HEK293 (cell line): ENCODE data around the gene TLK1.

Source experiments
- KLF16 ChIP-seq: fragments of 450-650 bp; formaldehyde crosslinking; IDR thresholded peaks from 2 replicates; pipeline ENCODE4 v1.5.1; 2017; ENCODE audit warnings: missing biosample characterization, missing genetic modification characterization
- KLF9 ChIP-seq: fragments of 450-650 bp; formaldehyde crosslinking; IDR thresholded peaks from 2 replicates; pipeline ENCODE4 v1.5.1; 2016; ENCODE audit warnings: missing biosample characterization, missing genetic modification characterization, low read depth
- TCF7L2 ChIP-seq: IDR thresholded peaks from 2 replicates; pipeline ENCODE4 v1.6.1; 2011; ENCODE audit warnings: low read depth, mild to moderate bottlenecking, inconsistent platforms, low read length, moderate library complexity, borderline replicate concordance
- ZNF10 ChIP-seq: fragments of 450-650 bp; formaldehyde crosslinking; IDR thresholded peaks from 2 replicates; pipeline ENCODE4 v1.5.1; 2017; ENCODE audit warnings: missing biosample characterization, missing genetic modification characterization
- ZNF132 ChIP-seq: fragments of 450-650 bp; formaldehyde crosslinking; IDR thresholded peaks from 2 replicates; pipeline ENCODE4 v1.5.1; 2017; ENCODE audit warnings: missing biosample characterization, missing genetic modification characterization, borderline replicate concordance
- ZNF140 ChIP-seq: fragments of 450-650 bp; formaldehyde crosslinking; IDR thresholded peaks from 2 replicates; pipeline ENCODE4 v1.5.1; 2016; ENCODE audit warnings: missing biosample characterization, missing genetic modification characterization
- ZNF169 ChIP-seq: fragments of 450-650 bp; formaldehyde crosslinking; IDR thresholded peaks from 2 replicates; pipeline ENCODE4 v1.5.1; 2016; ENCODE audit warnings: missing biosample characterization, missing genetic modification characterization
- ZNF174 ChIP-seq: fragments of 450-650 bp; formaldehyde crosslinking; IDR thresholded peaks from 2 replicates; pipeline ENCODE4 v1.5.0; 2017; ENCODE audit warnings: missing biosample characterization, mild to moderate bottlenecking, missing genetic modification characterization
- ZNF19 ChIP-seq: fragments of 450-650 bp; formaldehyde crosslinking; IDR thresholded peaks from 2 replicates; pipeline ENCODE4; 2016; ENCODE audit warnings: missing biosample characterization, missing genetic modification characterization, low read depth
- ZNF221 ChIP-seq: fragments of 450-650 bp; formaldehyde crosslinking; IDR thresholded peaks from 2 replicates; pipeline ENCODE4 v1.5.1; 2017; ENCODE audit warnings: missing biosample characterization, missing genetic modification characterization, borderline replicate concordance
- ZNF521 ChIP-seq: fragments of 450-650 bp; formaldehyde crosslinking; IDR thresholded peaks from 2 replicates; pipeline ENCODE4 v1.5.1; 2017; ENCODE audit warnings: missing biosample characterization, mild to moderate bottlenecking, missing genetic modification characterization
- ZNF560 ChIP-seq: fragments of 450-650 bp; formaldehyde crosslinking; IDR thresholded peaks from 2 replicates; pipeline ENCODE4 v1.5.1; 2017; ENCODE audit warnings: missing biosample characterization, missing genetic modification characterization, borderline replicate concordance
- ZNF585B ChIP-seq: fragments of 450-650 bp; formaldehyde crosslinking; IDR thresholded peaks from 2 replicates; pipeline ENCODE4 v1.5.1; 2016; ENCODE audit warnings: missing biosample characterization, missing genetic modification characterization
- ZNF626 ChIP-seq: fragments of 450-650 bp; sonication (Bioruptor Pico); formaldehyde crosslinking; IDR thresholded peaks from 2 replicates; pipeline ENCODE4 v1.5.1; 2018; ENCODE audit warnings: missing biosample characterization, missing genetic modification characterization, inconsistent platforms
- ZNF658 ChIP-seq: fragments of 450-650 bp; formaldehyde crosslinking; IDR thresholded peaks from 2 replicates; pipeline ENCODE4; 2016; ENCODE audit warnings: missing biosample characterization, missing genetic modification characterization
- ZNF677 ChIP-seq: fragments of 450-650 bp; IDR thresholded peaks from 2 replicates; pipeline ENCODE4 v1.5.0; 2018; ENCODE audit warnings: missing biosample characterization, mild to moderate bottlenecking, missing genetic modification characterization, moderate library complexity
- ZNF76 ChIP-seq: fragments of 450-650 bp; formaldehyde crosslinking; IDR thresholded peaks from 2 replicates; pipeline ENCODE4; 2016; ENCODE audit warnings: low read depth, missing biosample characterization, missing genetic modification characterization, borderline replicate concordance
- TF ChIP-seq, protein P1 (sequence below): fragments of 450-650 bp; formaldehyde crosslinking; IDR thresholded peaks from 2 replicates; pipeline ENCODE4 v1.5.1; 2017; ENCODE audit warnings: missing biosample characterization, missing genetic modification characterization
- TF ChIP-seq, protein P2 (sequence below): fragments of 450-650 bp; formaldehyde crosslinking; IDR thresholded peaks from 2 replicates; pipeline ENCODE4 v1.5.1; 2017; ENCODE audit warnings: missing biosample characterization, missing genetic modification characterization
- TF ChIP-seq, protein P3 (sequence below): fragments of 450-650 bp; formaldehyde crosslinking; IDR thresholded peaks from 2 replicates; pipeline ENCODE4 v1.5.1; 2016; ENCODE audit warnings: missing biosample characterization, missing genetic modification characterization
- TF ChIP-seq, protein P4 (sequence below): fragments of 450-650 bp; formaldehyde crosslinking; IDR thresholded peaks from 2 replicates; pipeline ENCODE4 v1.5.1; 2016; ENCODE audit warnings: missing biosample characterization, missing genetic modification characterization
- TF ChIP-seq, protein P5 (sequence below): fragments of 450-650 bp; formaldehyde crosslinking; IDR thresholded peaks from 2 replicates; pipeline ENCODE4 v1.5.1; 2016; ENCODE audit warnings: missing biosample characterization, missing genetic modification characterization
- TF ChIP-seq, protein P6 (sequence below): fragments of 450-650 bp; formaldehyde crosslinking; IDR thresholded peaks from 2 replicates; pipeline ENCODE4 v1.5.1; 2016; ENCODE audit warnings: missing biosample characterization, missing genetic modification characterization
- TF ChIP-seq, protein P7 (sequence below): fragments of 450-650 bp; formaldehyde crosslinking; IDR thresholded peaks from 2 replicates; pipeline ENCODE4; 2016; ENCODE audit warnings: missing biosample characterization, missing genetic modification characterization

Gene TLK1

DNA sequence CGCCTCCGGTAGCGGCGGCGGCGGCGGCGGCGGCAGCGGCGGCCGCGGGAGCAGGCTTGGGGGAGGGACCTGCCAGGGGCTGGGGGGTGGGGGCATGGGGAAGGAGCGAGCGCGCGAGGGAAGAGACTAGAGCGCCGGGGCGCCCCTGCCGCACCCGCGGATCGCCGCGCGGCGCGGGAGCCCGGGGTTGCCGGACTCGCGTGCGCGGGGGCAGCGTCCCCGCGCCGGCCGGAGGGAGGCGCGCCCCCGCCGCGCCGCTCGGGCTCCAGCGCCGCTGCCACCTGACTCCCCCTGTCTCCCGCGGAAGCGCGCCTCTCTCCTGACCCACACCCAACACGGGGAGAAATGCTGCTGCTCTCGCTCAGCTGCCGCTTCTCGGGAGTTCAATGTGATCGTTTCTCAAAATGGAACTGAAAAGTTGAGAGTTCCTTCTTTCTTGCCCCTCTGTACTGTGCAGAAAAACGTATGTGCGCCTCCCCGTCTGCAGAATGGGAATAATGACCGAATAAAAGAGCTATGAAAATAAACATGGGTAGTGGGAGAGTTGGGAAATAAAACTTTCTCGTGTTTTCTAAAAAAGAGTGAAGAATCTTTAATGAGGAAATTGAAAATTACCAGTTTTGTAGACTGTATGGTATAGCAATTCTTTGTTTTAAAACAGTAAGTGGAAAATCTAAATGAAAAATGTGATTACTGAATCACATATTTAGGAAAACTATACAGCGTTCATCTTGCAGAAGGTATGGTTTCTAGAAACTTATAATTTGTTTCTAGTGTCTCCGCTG is 455 bp upstream of the TLK1 start (continued):
- TF ChIP-seq, protein P1, sequence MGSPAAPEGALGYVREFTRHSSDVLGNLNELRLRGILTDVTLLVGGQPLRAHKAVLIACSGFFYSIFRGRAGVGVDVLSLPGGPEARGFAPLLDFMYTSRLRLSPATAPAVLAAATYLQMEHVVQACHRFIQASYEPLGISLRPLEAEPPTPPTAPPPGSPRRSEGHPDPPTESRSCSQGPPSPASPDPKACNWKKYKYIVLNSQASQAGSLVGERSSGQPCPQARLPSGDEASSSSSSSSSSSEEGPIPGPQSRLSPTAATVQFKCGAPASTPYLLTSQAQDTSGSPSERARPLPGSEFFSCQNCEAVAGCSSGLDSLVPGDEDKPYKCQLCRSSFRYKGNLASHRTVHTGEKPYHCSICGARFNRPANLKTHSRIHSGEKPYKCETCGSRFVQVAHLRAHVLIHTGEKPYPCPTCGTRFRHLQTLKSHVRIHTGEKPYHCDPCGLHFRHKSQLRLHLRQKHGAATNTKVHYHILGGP (tag by site-specific recombination), result no peak
- TF ChIP-seq ZNF521 (tag by site-specific recombination) (no peak), ZNF677 (tag by site-specific recombination) (no peak), ZNF76 (no peak), ZNF169 (tag by site-specific recombination) (no peak), ZNF140 (tag by site-specific recombination) (no peak), ZNF19 (tag by site-specific recombination) (no peak), ZNF174 (tag by site-specific recombination) (no peak), TCF7L2 (no peak), KLF16 (tag by site-specific recombination) (no peak), KLF9 (tag by site-specific recombination) (no peak), ZNF585B (tag by site-specific recombination) (no peak), ZNF658 (tag by site-specific recombination) (no peak), ZNF626 (tag by site-specific recombination) (no peak), ZNF10 (tag by site-specific recombination) (no peak), ZNF221 (tag by site-specific recombination) (no peak), ZNF560 (no peak), ZNF132 (no peak)
- TF ChIP-seq, protein P2, sequence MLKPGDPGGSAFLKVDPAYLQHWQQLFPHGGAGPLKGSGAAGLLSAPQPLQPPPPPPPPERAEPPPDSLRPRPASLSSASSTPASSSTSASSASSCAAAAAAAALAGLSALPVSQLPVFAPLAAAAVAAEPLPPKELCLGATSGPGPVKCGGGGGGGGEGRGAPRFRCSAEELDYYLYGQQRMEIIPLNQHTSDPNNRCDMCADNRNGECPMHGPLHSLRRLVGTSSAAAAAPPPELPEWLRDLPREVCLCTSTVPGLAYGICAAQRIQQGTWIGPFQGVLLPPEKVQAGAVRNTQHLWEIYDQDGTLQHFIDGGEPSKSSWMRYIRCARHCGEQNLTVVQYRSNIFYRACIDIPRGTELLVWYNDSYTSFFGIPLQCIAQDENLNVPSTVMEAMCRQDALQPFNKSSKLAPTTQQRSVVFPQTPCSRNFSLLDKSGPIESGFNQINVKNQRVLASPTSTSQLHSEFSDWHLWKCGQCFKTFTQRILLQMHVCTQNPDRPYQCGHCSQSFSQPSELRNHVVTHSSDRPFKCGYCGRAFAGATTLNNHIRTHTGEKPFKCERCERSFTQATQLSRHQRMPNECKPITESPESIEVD, result no peak
- TF ChIP-seq, protein P3, sequence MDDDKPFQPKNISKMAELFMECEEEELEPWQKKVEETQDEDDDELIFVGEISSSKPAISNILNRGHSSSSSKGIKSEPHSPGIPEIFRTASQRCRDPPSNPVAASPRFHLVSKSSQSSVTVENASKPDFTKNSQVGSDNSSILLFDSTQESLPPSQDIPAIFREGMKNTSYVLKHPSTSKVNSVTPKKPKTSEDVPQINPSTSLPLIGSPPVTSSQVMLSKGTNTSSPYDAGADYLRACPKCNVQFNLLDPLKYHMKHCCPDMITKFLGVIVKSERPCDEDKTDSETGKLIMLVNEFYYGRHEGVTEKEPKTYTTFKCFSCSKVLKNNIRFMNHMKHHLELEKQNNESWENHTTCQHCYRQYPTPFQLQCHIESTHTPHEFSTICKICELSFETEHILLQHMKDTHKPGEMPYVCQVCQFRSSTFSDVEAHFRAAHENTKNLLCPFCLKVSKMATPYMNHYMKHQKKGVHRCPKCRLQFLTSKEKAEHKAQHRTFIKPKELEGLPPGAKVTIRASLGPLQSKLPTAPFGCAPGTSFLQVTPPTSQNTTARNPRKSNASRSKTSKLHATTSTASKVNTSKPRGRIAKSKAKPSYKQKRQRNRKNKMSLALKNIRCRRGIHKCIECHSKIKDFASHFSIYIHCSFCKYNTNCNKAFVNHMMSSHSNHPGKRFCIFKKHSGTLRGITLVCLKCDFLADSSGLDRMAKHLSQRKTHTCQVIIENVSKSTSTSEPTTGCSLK (tag by site-specific recombination), result no peak
- TF ChIP-seq, protein P4, sequence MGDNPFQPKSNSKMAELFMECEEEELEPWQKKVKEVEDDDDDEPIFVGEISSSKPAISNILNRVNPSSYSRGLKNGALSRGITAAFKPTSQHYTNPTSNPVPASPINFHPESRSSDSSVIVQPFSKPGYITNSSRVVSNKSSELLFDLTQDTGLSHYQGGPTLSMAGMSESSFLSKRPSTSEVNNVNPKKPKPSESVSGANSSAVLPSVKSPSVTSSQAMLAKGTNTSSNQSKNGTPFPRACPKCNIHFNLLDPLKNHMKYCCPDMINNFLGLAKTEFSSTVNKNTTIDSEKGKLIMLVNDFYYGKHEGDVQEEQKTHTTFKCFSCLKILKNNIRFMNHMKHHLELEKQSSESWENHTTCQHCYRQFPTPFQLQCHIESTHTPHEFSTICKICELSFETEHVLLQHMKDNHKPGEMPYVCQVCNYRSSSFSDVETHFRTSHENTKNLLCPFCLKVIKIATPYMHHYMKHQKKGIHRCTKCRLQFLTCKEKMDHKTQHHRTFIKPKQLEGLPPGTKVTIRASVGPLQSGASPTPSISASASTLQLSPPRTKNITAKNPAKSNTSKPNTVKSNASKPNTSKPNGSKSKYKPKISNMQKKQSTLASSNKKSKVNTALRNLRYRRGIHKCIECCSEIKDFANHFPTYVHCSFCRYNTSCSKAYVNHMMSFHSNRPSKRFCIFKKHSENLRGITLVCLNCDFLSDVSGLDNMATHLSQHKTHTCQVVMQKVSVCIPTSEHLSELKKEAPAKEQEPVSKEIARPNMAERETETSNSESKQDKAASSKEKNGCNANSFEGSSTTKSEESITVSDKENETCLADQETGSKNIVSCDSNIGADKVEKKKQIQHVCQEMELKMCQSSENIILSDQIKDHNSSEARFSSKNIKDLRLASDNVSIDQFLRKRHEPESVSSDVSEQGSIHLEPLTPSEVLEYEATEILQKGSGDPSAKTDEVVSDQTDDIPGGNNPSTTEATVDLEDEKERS (tag by site-specific recombination), result no peak
- TF ChIP-seq, protein P5, sequence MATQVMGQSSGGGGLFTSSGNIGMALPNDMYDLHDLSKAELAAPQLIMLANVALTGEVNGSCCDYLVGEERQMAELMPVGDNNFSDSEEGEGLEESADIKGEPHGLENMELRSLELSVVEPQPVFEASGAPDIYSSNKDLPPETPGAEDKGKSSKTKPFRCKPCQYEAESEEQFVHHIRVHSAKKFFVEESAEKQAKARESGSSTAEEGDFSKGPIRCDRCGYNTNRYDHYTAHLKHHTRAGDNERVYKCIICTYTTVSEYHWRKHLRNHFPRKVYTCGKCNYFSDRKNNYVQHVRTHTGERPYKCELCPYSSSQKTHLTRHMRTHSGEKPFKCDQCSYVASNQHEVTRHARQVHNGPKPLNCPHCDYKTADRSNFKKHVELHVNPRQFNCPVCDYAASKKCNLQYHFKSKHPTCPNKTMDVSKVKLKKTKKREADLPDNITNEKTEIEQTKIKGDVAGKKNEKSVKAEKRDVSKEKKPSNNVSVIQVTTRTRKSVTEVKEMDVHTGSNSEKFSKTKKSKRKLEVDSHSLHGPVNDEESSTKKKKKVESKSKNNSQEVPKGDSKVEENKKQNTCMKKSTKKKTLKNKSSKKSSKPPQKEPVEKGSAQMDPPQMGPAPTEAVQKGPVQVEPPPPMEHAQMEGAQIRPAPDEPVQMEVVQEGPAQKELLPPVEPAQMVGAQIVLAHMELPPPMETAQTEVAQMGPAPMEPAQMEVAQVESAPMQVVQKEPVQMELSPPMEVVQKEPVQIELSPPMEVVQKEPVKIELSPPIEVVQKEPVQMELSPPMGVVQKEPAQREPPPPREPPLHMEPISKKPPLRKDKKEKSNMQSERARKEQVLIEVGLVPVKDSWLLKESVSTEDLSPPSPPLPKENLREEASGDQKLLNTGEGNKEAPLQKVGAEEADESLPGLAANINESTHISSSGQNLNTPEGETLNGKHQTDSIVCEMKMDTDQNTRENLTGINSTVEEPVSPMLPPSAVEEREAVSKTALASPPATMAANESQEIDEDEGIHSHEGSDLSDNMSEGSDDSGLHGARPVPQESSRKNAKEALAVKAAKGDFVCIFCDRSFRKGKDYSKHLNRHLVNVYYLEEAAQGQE (tag by site-specific recombination), result no peak
- TF ChIP-seq, protein P6, sequence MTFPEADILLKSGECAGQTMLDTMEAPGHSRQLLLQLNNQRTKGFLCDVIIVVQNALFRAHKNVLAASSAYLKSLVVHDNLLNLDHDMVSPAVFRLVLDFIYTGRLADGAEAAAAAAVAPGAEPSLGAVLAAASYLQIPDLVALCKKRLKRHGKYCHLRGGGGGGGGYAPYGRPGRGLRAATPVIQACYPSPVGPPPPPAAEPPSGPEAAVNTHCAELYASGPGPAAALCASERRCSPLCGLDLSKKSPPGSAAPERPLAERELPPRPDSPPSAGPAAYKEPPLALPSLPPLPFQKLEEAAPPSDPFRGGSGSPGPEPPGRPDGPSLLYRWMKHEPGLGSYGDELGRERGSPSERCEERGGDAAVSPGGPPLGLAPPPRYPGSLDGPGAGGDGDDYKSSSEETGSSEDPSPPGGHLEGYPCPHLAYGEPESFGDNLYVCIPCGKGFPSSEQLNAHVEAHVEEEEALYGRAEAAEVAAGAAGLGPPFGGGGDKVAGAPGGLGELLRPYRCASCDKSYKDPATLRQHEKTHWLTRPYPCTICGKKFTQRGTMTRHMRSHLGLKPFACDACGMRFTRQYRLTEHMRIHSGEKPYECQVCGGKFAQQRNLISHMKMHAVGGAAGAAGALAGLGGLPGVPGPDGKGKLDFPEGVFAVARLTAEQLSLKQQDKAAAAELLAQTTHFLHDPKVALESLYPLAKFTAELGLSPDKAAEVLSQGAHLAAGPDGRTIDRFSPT (tag by site-specific recombination), result no peak
- TF ChIP-seq, protein P7, sequence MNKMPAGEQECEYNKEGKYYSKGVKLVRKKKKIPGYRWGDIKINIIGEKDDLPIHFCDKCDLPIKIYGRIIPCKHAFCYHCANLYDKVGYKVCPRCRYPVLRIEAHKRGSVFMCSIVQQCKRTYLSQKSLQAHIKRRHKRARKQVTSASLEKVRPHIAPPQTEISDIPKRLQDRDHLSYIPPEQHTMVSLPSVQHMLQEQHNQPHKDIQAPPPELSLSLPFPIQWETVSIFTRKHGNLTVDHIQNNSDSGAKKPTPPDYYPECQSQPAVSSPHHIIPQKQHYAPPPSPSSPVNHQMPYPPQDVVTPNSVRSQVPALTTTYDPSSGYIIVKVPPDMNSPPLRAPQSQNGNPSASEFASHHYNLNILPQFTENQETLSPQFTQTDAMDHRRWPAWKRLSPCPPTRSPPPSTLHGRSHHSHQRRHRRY, result no peak
